Measurements from ENCODE around the gene FLT3.

The FLT3 gene

GRCh38 chr13:27979001-27979643 is 121.3 kb downstream of the FLT3 start:
- no peak for DNase-seq (ENCODE audit: low read depth)
- no peak for TF ChIP-seq CTCF (conservative IDR thresholded peaks at IDR 0.05; ENCODE audit: low read length)
- no peak overlapping the region for H3K4me3 ChIP-seq (ENCODE audit: low read length)

- no peak for DNase-seq (ENCODE audit: low read depth)
- TF ChIP-seq CTCF (conservative IDR thresholded peaks at IDR 0.05; ENCODE audit: low read length): no peak
- no peak overlapping the region for H3K4me3 ChIP-seq (ENCODE audit: low read length)
Measured at GRCh38 chr13:27978301-27978968, 121.9 kb downstream of the FLT3 start.

DNA sequence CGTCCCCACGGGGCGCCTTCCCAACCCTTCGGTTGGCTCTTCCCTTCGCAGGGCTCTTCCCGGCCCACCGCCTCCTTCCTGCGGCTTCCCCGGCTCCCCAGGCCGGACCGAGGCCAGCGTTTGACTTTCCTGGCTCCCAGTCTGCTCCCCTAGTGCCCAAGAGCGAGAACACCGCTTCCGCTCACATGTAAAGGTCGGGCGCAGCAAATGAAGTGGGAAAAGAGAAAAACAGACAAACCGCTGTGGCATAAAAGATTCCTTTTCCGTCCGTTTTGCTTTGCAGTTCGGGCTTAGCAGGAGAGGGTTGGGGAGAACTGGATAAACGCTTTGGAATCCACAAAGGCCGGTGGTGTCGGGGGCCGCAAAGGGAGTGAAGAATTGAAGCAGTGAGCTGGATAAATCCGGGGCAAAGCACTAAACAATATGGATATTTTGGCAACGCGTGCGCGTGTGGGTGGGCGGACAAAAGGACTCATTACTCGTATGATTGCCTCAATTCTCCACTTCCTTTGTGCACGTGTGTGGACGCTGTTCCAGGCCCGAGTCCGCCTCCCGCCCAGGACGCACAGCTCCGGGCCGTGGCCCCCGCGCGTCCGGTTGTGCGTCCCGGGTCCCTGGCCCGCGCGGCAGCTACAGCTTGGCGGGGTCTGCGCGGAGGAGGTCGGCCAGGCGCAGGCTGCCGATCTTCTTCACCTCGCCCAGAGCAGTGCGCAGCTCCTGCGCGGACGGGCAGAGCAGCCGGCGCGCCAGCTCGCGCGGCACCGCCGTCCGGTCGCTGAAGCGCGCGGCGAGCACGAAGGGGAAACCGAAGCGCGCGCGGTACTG is 122.7 kb downstream of the FLT3 start:
- no peak overlapping the region for H3K4me3 ChIP-seq (ENCODE audit: low read length)
- no peak for TF ChIP-seq CTCF (conservative IDR thresholded peaks at IDR 0.05; ENCODE audit: low read length)
- no peak for DNase-seq (ENCODE audit: low read depth)

- DNase-seq (ENCODE audit: low read depth): no peak
- H3K4me3 ChIP-seq (ENCODE audit: low read length): no peak overlapping the region
- no peak for TF ChIP-seq CTCF (conservative IDR thresholded peaks at IDR 0.05; ENCODE audit: low read length)
Measured at GRCh38 chr13:27976362-27977091, 123.8 kb downstream of the FLT3 start.

- H3K4me3 ChIP-seq (ENCODE audit: low read length): no peak overlapping the region
Measured at GRCh38 chr13:27975564-27976361, 124.6 kb downstream of the FLT3 start.

More at GRCh38 chr13:27975564-27976361, 124.6 kb downstream of the FLT3 start:
- TF ChIP-seq CTCF (conservative IDR thresholded peaks at IDR 0.05; ENCODE audit: low read length): no peak
- DNase-seq (ENCODE audit: low read depth): no peak
